A673 (cell line): ENCODE data around the gene KIAA1191. TPM values are rescaled to one million over a fixed set of nuclear protein-coding genes. Genes with fewer than 3 reads are reported as not detected.
"Not testable (repeated sequence)": the region's sequence is repeated elsewhere in the genome, so short reads cannot be mapped to it uniquely, and the experiment has no call there.

Experiments
- BruUV-seq: library from RNA; stranded (reverse); fragments of 400-500 nt; replicated peaks from 2 replicates; lab custom pipeline; 2021; lab: Mats Ljungman, UMichigan
- CTCF ChIA-PET: fragments of 300-600 bp; sonication (Branson Sonifier 250); formaldehyde crosslinking; loops from one replicate; lab custom pipeline; 2022; ENCODE audit warnings: antibody characterized with exemption; lab: Charles Lee
- POLR2A ChIA-PET: fragments of 300-600 bp; sonication (Branson Sonifier 250); formaldehyde crosslinking; loops from one replicate; lab custom pipeline; 2022; ENCODE audit warnings: antibody characterized with exemption; ENCODE audit not compliant: low non-redundant PET; lab: Charles Lee
- DNase-seq: peaks from one replicate; pipeline ENCODE4 v3.0.0-alpha.2; 2015; ENCODE audit warnings: low spot score
- H3K27ac ChIP-seq: fragments of 200-600 bp; sonication (generic); 2 replicates; pipeline ENCODE4 v1.5.1; 2016; ENCODE audit warnings: mixed run types, low read depth, mild to moderate bottlenecking, mixed read lengths, antibody characterized with exemption, low read length; ENCODE audit not compliant: poor library complexity, severe bottlenecking
- H3K27me3 ChIP-seq: fragments of 200-600 bp; sonication (generic); replicated peaks from 2 replicates; pipeline ENCODE4 v1.6.1; 2017; ENCODE audit warnings: mixed run types, low read depth, mild to moderate bottlenecking, mixed read lengths, antibody characterized with exemption, low read length; ENCODE audit not compliant: insufficient read depth, poor library complexity
- H3K36me3 ChIP-seq: fragments of 200-600 bp; sonication (generic); 2 replicates; pipeline ENCODE4 v1.6.1; 2016; ENCODE audit warnings: mixed run types, mild to moderate bottlenecking, mixed read lengths, antibody characterized with exemption, low read length; ENCODE audit not compliant: insufficient read depth, poor library complexity, severe bottlenecking
- H3K4me1 ChIP-seq: fragments of 200-600 bp; sonication (generic); 2 replicates; pipeline ENCODE4 v1.6.1; 2017; ENCODE audit warnings: mixed run types, mild to moderate bottlenecking, mixed read lengths, antibody characterized with exemption, low read length; ENCODE audit not compliant: insufficient read depth, poor library complexity, severe bottlenecking
- H3K4me3 ChIP-seq: fragments of 200-600 bp; sonication (generic); 2 replicates; pipeline ENCODE4 v1.5.1; 2016; ENCODE audit warnings: low read depth, mixed run types, mild to moderate bottlenecking, mixed read lengths, low read length; ENCODE audit not compliant: poor library complexity, severe bottlenecking
- H3K9me3 ChIP-seq: fragments of 200-600 bp; sonication (generic); 2 replicates; pipeline ENCODE4 v1.6.1; 2016; ENCODE audit warnings: mixed run types, low read depth, mild to moderate bottlenecking, mixed read lengths, antibody characterized with exemption, low read length; ENCODE audit not compliant: poor library complexity, severe bottlenecking
- CTCF ChIP-seq: fragments of 300-800, 200-600 bp; sonication (generic); conservative IDR thresholded peaks from 2 replicates; pipeline ENCODE4 v1.5.1; 2017; ENCODE audit warnings: low read depth, mild to moderate bottlenecking, antibody characterized with exemption, low read length, moderate library complexity, mixed read lengths
- EZH2 ChIP-seq: fragments of 200-600 bp; sonication (generic); IDR thresholded peaks from 2 replicates; pipeline ENCODE4 v1.6.1; 2017; ENCODE audit warnings: borderline replicate concordance, low read depth, mild to moderate bottlenecking, mixed read lengths, antibody characterized with exemption, low read length; ENCODE audit not compliant: poor library complexity, severe bottlenecking
- intact Hi-C: fragments of 100-400 bp; cut with micrococcal nuclease; formaldehyde crosslinking; loops from one replicate; pipeline ENCODE4 v1.10.0; 2022; ENCODE audit not compliant: unreplicated experiment
- total RNA-seq: library from RNA; stranded (reverse); gene quantifications from 2 replicates; pipeline ENCODE4 v1.2.3, GENCODE V29; 2021

KIAA1191 gene
- total RNA-seq, 1 experiment from 2014 or later, result 99.3 TPM

GRCh38 chr5:176320577-176320976 is 41.0 kb downstream of the KIAA1191 start:
- Histone ChIP-seq H3K27me3 (no peaks in the 10 kb centered on the region), H3K36me3 (peaks cover 12% of the 10 kb centered on the region), H3K9me3 (no peaks in the 10 kb centered on the region), H3K27ac (no peak overlapping the region), H3K4me1 (no peaks in the 10 kb centered on the region), H3K4me3 (no peak overlapping the region)
- ChIA-PET POLR2A (no interaction called here), CTCF (no interaction called here)
- intact Hi-C loops, result no loop called here
- peak; percentile 3 for DNase-seq
- TF ChIP-seq CTCF (no peak), EZH2 (no peak)
- BruUV-seq, result no TSS peak

GRCh38 chr5:176319827-176320554 is 41.6 kb downstream of the KIAA1191 start:
- H3K4me1 ChIP-seq, result no peaks in the 10 kb centered on the region
- POLR2A ChIA-PET, result no interaction called here
- H3K9me3 ChIP-seq, result no peaks in the 10 kb centered on the region
- peaks cover 12% of the 10 kb centered on the region for H3K36me3 ChIP-seq
- no peak for TF ChIP-seq EZH2
- peak; percentile 36; the same call in 1 of the 2 replicates for TF ChIP-seq CTCF
- BruUV-seq, result no TSS peak
- intact Hi-C loops, result no loop called here
- CTCF ChIA-PET, result no interaction called here
- H3K4me3 ChIP-seq, result no peak overlapping the region
- H3K27me3 ChIP-seq, result no peaks in the 10 kb centered on the region
- no peak overlapping the region for H3K27ac ChIP-seq
- DNase-seq, result peak; percentile 15

DNA sequence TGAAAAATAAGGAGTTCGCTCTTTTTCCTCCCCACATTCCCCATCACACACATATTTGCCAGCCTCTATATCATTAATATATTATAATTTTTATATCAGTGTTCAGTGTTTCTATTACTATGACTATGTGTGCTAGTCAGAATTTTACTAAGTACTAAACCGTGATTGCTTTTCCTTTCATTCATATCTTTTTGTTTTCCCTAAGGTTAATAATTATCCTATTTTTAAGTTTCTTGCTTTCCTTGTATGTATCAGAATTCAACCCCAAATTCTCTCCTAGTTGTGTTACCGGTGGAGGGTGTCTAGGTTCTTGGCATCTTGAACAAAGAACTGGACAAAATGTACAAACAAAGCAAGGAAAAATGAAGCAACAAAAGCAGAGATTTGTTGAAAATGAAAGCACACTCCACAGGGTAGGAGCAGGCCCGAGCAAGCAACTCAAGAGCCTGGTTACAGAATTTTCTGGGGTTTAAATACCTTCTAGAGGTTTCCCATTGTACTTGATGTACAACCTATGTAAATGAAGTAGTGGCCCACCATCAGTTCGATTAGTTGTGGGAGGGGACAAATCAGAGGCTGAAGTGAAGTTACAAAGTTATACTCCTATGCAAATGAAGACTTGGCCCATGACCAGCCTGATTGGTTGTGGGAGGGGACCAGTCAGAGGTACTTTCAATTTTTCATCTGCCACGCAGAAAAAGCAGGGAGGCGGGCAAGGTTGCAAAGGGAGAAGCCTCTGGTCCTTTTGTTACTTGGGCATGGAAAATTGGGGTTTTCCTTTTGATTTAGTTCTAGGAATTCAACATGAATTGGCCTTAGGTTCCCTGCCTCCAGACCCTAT is 43.8 kb downstream of the KIAA1191 start:
- BruUV-seq, result no TSS peak
- H3K36me3 ChIP-seq, result peaks cover 14% of the 10 kb centered on the region
- intact Hi-C loops, result no loop called here
- POLR2A ChIA-PET, result no interaction called here
- DNase-seq, result no peak
- H3K4me1 ChIP-seq, result no peaks in the 10 kb centered on the region
- CTCF ChIA-PET, result no interaction called here
- no peak overlapping the region for H3K27ac ChIP-seq
- TF ChIP-seq EZH2 (no peak), CTCF (no peak)
- H3K9me3 ChIP-seq, result no peaks in the 10 kb centered on the region
- no peak overlapping the region for H3K4me3 ChIP-seq
- no peaks in the 10 kb centered on the region for H3K27me3 ChIP-seq

- H3K4me3 ChIP-seq, intact Hi-C loops, H3K27me3 ChIP-seq, H3K4me1 ChIP-seq, BruUV-seq, CTCF ChIA-PET, DNase-seq, H3K36me3 ChIP-seq, H3K9me3 ChIP-seq, H3K27ac ChIP-seq, POLR2A ChIA-PET: not testable (repeated sequence)
These were observed 56.2 kb downstream of the KIAA1191 start for GRCh38 chr5:176305356-176305755.
